ENCODE results near the gene KDM4C.
"Not testable (repeated sequence)": the region's sequence is repeated elsewhere in the genome, so short reads cannot be mapped to it uniquely, and the experiment has no call there.

KDM4C gene

DNA sequence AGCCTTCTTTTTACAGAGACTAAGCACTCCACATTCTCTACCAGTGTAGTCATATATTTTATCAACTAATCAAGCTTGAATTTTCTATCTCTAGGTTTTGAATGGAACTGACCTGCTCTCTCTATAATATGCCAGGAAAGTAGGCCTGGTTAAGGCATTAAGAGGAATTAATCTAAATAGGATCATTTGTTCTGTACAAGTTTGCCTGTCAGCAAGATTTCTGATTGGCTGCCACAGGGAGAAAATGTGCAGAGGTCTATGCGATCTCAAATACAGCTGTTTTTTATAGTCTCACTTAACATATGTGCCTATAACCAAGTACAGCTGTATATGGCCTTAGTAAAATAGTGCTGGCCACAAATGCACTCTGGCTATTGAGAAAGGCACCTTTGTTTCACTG, 418.8 kb downstream of the KDM4C start:
- no peak for DNase-seq

GRCh38 chr9:7177383-7177782, 419.6 kb downstream of the KDM4C start:
- DNase-seq = no peak

DNA sequence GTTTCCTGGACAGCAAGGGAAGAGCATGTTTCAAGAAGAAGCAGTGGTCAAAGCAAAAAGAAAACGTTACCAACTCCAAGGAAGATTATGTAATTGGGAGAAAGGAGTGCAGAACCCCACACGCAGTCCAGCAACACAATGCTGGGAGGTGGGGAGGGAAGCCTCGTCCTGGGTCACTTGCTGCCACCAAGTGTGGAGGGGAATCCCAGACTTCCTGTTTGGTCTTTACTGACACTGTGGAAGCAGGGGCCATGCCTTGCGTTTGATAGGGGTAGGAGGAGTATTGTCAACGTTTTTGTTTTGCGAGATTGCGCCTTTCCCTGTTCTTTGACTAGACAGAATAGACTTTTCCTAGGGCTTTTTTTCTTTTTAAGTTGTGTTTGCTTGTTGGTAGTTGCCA, 421.0 kb downstream of the KDM4C start:
- DNase-seq = no peak

- no peak for DNase-seq
Measured at GRCh38 chr9:7180247-7180646, 422.5 kb downstream of the KDM4C start.

DNA sequence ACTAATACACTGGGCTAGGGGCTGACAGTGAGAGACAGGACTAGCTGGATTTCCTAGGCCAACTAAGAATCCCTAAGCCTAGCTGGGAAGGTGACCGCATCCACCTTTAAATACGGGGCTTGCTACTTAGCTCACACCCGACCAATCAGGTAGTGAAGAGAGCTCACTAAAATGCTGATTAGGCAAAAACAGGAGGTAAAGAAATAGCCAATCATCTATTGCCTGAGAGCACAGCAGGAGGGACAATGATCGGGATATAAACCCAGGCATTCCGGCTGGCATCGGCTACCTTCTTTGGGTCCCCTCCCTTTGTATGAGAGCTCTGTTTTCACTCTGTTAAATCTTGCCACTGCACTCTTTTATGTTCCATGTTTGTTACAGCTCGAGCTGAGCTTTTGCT, 425.4 kb downstream of the KDM4C start:
- not testable (repeated sequence) for DNase-seq

GRCh38 chr9:7185612-7186011, 427.8 kb downstream of the KDM4C start:
- DNase-seq = no peak

DNA sequence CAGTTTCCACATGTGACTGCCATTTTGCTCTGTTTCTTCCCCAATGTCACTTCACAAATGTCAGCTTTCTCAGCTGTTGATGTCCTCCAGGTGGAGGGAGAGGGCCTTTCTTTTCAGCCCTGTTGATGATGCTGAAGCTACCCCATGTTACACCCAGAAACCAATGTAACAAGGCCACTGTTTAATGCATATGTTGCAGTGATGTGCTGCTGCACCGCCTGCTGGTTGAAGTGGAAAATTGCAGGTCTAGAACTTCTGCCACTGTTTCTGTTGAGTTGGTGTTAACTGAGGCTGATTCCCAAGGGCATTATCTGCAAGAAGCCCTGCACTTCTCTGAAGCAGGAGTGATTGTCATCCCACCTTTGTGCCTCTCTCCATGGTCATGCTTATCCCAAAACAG, 428.4 kb downstream of the KDM4C start:
- no peak for DNase-seq

DNA sequence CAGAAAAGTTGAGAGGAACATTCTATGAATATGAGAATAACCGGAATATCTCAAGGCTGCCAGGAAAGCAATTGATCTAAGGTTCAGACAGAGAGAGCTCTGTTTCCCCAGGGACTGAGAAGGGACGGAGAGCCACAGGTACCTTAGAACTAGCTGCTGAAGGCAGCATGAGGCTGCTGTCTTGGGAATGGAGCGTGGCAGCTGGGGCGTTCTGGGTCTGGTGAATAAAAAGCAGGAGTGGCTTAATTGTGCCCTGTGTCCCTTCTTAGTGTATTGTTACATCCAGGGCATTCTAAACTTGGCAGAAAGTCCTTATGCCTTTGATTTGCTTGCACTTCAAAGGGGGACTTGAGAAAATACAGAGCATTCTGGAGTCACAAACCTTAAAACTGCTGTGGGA, 434.5 kb downstream of the KDM4C start:
- DNase-seq = no peak

- no peak for DNase-seq
Measured at GRCh38 chr9:7195526-7195925, 437.8 kb downstream of the KDM4C start.

DNA sequence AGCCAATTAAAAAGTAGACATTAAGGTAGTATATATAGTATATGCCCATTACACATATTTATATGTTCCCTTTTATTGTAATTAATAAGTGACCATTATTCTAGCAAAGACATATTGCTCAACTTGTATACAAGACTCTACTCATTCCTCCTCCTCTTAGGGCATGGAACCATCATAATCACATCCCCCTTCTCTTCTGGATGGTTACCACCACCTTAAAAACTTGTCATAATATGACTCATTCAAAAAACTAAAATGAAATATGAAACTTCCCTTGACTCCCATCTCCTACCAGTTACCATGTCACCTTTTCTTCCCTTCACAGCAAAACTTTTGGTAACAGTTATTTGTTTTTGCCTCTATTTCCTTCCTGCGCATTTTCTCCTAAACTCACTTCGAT, 438.7 kb downstream of the KDM4C start:
- no peak for DNase-seq

DNA sequence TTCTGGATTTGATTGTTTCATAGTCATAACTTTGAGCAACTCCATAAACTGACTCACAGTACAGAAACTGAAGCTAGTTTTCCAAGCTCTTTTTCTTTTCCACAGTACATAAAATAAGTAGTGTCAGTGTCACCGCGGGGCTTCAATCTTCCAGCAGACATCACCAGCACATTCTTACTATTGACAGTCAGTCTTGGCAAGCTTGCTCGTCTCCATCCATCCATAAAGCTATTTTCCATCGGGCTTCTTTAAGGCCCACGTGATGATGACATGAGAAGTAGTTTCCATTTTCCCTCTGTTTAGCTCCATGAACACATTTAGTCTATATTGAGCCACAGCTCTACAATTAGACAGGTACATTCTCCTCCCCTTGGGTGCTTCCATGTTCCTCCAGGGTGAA, 443.4 kb downstream of the KDM4C start:
- no peak for DNase-seq

DNA sequence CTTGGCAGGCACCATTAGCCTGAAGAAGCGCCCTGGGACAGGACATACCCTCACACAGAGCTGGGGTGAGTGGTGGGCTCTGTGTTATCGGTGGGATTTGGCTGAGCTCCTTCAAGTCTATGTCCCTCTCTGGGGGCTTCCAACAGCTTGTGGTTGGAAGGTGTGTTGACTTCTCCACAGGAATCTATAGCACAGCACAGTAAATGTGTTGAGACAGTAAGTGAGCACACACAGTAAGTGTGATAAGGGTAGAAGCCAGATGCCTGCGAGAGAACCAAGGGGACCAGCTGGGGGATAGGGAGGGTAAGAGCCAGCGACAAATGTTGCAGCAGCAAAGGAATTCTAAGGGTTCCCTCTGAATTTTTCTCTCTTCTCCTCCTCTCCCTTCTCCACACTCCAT, 448.0 kb downstream of the KDM4C start:
- DNase-seq = no peak

GRCh38 chr9:7206221-7206758, 448.5 kb downstream of the KDM4C start:
- no peak for DNase-seq

DNA sequence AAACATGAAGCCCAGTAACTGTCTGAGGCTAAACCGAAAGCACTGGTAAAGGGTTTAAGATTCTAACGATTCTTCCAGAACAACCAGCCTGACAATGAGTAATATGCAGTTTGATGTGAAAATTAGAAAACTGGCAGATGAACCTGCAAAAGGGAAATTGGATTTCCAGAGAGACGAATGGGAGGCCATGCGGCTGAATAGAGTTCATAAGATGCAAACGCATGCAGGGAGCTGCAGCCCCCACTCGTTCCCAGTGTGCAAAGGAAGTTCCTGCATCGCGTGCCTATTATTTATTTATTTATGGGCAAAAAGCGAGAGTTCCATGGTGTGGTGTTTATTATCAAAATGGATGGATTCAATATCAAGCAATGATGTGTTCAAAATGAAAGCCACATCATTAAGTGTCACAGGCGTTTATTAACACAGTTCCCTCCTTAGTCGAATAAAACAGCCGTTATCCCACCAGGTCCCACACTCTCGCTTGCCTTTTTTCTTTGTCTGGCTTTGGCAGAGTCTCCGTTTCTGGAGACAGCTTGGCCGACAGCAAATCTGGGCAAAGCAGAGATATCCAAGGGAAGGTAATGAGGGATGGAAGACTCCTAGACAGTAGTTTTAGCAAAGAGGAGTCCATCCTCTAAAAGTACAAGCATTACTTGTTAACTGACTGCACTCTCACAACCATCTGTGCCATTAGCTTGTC, 451.4 kb downstream of the KDM4C start:
- no peak for DNase-seq

GRCh38 chr9:7209990-7210389, 452.2 kb downstream of the KDM4C start:
- DNase-seq = no peak

DNA sequence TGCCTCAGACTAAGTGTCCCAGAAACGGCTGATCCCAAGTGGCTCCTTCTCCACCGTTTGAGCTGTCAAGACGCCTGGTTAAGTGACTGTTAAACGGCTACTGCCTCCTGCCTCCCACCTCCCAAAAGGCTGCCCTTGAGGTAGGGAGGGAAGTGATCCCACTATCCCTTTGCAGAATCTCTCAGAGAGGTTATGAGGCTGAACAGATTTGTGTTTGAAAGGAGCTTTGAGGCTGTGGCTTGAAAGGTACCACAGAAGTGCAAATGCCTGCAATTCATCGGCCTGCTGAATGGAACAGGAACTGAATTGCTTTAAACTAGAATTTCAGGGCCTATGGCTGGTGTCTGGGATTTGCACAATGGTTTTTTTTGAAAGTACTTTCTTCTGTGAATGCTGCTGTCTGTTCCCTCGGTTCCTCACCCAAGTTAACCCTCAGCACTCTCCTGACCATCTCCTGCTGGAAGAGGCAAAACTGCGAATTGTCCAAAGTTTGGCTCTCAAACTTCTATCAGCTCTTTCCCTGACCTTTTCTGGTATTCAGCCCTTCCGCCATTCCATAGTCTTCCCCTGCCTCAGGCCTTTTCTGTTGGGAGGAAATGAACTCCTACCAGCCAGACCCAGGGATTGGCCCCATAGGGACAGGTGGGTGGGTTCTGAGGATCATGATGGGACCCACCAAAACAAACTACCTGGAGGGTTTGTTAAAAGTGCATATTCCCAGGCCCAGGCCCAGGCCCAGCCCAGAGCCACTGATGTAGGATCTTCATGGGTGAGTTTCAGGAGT, 453.3 kb downstream of the KDM4C start:
- no peak for DNase-seq

DNA sequence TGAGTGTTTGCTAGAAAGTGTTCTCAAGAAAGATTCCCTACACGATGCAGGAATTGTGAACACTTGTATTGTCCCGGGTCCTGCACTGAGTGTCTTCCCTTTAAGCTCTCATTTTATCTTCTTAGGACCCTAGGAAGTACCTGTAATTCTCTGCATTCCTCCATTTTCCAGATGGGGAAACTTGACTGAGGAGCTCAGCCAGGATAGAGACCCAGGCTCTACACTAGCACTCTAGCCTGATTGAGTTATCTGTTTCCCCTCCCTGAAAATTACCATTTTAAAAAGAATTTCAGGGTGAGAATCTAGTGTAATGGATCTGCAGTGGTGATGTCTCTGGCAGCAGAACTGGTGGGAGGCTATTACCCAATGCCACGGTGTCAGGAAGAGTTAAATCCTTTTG, 453.9 kb downstream of the KDM4C start:
- DNase-seq = no peak

DNA sequence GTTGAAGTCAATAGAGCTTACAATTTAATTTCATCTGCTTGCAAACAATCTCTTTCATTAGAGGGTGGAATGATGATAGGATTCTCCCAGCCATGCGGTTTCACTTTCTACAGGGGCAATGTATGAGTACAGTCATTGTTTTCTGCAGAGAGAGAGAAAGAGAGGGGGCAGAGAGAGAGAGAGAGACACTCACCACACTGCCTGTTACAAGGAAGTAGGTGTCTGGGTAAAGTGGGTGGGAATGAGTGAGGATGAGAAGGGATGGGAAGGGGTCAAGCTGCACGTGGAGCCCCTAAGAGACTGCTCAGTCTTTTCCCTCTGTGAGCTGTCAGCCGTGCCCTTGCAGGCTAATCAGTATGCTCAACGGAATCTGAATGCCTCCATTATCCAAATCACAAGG, 454.3 kb downstream of the KDM4C start:
- DNase-seq = no peak

- DNase-seq = no peak
Measured at GRCh38 chr9:7216004-7216841, 458.4 kb downstream of the KDM4C start.

DNA sequence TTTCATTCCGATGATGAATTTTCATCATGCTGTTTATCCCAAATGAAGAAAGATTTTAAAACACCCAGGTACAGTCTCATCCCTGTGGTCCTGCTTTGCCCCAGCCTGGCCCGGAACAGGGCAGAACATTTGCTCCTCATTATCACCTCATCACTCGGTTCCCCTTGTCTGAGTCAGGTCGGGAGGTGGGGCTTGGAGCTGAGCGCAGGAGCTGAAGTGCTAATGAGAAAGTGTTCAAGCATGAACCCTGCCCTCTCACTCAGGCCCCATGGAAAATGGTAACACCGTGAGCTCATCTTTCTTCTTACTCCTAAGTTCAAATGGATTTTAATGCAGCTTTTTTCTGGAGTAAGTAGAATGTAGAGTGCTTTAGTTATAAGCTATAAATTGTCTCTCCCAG, 466.2 kb downstream of the KDM4C start:
- no peak for DNase-seq
